ENCODE measurements around the gene CHEK1. TPM values are rescaled to one million over a fixed set of nuclear protein-coding genes. Genes with fewer than 3 reads are reported as not detected.

CHEK1 gene
- total RNA-seq (2022; extraction: Qiagen RNA extraction): 27.6 to 37.0 TPM (median 28.7 TPM) in 5 replicates

GRCh38 chr11:125624756-125625213, at the start of gene CHEK1:
TSS of gene CHEK1 (plus strand) at chr11:125625163. CDS start at chr11:125626769, 1,606 bp downstream.

GRCh38 chr11:125592305-125593113, 32.5 kb upstream of the CHEK1 start, which contains the start of gene STT3A:
TSS of gene STT3A (plus strand) at chr11:125592852. CDS start at chr11:125595916, 3,064 bp downstream.

GRCh38 chr11:125680747-125681146, 55.8 kb downstream of the CHEK1 start, which contains the start of gene ACRV1:
TSS of gene ACRV1 (minus strand) at chr11:125680847. CDS start at chr11:125680780, 67 bp downstream.

Other genes with a start within 250 kb of the CHEK1 start
- 0.50 to 0.81 TPM (median 0.52 TPM) in 5 replicates for gene FEZ1, start 128.9 kb upstream of the CHEK1 start, total RNA-seq (2022; extraction: Qiagen RNA extraction)
- 97.3 to 113 TPM (median 98.8 TPM) in 5 replicates for gene EI24, start 55.7 kb upstream of the CHEK1 start, total RNA-seq (2022; extraction: Qiagen RNA extraction)
- gene STT3A, start 32.3 kb upstream of the CHEK1 start, total RNA-seq (2022; extraction: Qiagen RNA extraction): 88.4 to 94.1 TPM (median 91.7 TPM) in 5 replicates
- 0.12 TPM in 1 of 5 replicates, not detected in the others for gene ACRV1, start 55.7 kb downstream of the CHEK1 start, total RNA-seq (2022; extraction: Qiagen RNA extraction)
- not detected in 5 replicates for gene PATE1, start 121.1 kb downstream of the CHEK1 start, total RNA-seq (2022; extraction: Qiagen RNA extraction)
- gene PATE2, start 153.7 kb downstream of the CHEK1 start, total RNA-seq (2022; extraction: Qiagen RNA extraction): not detected in 5 replicates
- gene PATE3, start 163.0 kb downstream of the CHEK1 start, total RNA-seq (2022; extraction: Qiagen RNA extraction): not detected in 5 replicates
- not detected in 5 replicates for gene PATE4, start 208.2 kb downstream of the CHEK1 start, total RNA-seq (2022; extraction: Qiagen RNA extraction)